NOMO-1 (cell line): ENCODE results near the gene VAV2.

Experiments
- DNase-seq, 2 experiments: peaks; one replicate each; lab custom pipeline; 2025; ENCODE audit not compliant: unreplicated experiment in 2 of 2; lab: John Stamatoyannopoulos, UW

The VAV2 gene

DNA sequence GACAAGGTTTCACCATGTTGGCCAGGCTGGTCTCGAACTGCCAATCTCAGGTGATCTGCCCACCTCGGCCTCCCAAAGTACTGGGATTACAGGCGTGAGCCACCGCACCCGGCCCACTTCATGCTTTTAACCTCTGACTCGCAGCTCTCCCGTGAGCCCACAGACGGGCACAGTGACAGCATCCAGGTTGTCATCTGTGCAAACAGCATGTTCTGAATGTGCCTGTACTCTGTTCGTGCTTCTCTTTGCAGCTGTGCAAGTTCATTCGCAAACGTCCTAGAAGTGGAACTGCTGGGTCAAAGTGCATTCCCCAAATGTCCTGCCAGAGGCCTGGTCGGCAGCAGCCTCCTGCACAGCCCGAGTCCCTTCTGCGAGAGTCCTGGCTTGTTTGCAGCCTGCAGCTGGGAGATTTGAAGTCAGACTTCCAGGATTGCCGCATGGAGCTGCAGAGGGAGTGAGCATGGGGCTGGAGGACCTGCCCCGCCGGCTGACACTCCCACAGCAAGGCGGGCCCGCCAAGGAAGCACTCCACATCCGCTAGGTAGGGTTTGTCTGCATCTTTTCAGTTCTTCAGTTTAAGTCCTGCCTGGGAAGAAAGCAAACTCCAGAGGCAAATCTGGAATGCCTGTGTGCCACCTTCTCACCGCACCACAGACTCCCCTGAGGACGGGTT, 36.6 kb upstream of the VAV2 start:
- DNase-seq: no peak

DNA sequence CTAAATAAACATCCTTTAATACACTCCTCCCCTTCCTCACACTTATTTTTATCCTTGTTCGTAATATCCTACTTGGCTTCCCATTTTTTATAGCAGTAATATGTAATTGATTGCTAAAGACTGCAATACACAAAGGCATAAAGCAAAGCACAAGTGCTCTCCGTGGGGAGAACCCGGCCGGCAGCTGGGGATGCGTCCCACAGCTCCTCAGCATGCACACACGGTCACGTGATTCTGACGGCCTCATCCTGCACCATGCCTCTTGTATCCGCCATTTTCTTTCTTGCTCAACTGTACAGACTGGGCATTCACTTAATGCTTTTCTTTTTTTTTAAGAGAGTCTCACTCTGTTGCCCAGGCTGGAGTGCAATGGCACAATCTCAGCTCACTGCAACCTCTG, 36.0 kb upstream of the VAV2 start:
- DNase-seq: no peak

DNA sequence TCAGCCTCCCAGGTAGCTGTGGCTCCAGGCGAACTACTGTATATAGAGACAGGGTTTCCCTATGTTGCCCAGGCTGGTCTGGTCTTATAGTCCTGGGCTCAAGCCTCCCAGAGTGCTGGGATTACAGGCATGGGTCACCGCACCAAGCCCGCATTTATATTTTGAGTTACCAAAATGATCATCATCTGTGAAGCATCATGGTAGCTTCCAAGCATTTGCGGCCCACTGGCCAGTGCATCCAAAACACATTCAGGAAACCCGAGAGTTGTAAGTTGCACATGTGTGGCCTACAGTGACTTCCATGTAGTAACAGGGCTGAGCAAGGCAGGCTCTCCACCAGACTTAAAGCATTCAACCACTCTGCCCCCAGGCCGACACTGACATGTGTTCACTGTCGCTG, 35.4 kb upstream of the VAV2 start:
- DNase-seq: no peak

DNA sequence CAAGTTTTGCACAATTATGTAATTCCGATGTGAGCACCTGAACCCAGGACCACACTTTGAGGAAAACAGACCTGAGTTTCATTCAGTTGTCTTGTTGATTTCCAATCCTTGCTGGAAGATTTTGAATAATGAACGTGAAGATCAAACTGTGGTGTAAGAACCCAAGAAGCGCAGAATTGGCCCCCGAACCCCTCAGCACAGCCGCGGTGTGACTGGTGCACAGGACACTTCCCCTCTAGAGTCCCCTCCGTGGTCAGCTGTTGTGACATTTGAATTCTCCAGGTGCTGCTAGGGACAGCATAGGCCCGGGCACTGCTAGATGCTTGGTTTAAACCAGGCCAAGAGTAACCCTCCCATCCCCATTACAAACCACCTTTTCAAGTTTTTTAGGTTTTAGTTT, 34.9 kb upstream of the VAV2 start:
- DNase-seq: no peak

DNA sequence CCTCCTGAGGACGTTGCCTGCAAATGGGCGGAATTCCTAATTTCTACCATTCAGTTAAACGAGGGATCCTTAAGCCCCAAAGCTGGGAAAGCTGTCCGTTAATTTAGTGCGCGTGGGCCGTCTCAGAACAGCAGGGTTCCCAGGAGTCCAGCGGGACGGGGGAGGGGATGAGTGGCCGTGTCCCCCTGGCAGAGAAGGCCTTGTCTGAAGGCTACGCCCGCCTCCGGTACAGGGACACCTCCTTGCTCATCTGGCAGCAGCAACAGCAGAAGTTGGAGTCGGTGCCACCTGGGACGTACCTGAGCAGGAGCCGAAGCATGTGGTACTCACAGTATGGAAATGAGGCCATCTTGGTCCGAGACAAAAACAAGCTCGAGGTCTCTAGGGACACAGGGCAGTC, 34.5 kb upstream of the VAV2 start:
- DNase-seq: no peak

DNA sequence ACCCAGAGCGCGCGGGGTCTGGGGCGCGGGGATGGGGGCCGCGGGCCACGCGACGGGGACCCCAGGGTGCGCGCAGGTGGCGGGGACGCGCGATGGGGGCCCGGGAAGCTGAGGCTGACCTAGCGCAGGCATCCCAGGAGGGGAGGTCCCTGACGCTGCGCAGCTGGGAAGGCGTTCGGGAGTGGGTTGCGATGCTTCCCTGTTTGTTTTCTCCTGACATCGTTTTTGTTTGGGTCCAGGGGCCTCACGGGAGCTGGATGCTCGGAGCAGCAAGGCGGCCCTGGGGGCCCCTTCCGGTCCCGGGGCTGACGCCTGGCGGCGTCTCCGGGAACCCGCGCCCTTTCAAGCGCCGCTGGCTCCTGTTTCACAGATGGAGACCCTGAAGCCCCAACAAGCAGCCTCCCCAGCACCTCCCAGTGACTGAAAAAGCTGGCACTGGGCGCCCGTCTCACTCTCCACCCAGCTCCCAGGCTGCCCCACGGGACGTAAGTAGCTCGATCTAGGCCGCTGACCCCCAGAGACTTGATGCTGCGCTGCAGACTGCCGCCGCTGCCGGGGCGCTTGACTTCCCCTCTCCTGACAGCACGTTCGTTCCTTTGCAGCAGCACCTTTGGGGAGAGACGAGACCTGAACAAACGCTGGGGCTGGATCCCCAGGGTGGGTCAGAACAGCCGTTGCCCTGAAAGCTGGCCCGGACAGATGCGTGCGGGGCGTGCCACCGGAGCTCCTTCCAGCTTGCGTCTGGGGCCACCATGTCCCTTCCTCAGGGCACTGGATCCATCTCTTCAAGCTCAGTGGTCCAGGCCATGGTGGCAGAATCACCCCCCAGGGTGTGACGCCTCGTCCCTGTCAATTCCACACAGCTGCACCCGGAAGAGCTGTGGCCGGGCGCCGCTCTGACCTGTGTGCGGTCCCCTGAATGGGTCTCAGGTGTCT, 33.8 kb upstream of the VAV2 start:
- peak; percentile 13 to 52 for DNase-seq

DNA sequence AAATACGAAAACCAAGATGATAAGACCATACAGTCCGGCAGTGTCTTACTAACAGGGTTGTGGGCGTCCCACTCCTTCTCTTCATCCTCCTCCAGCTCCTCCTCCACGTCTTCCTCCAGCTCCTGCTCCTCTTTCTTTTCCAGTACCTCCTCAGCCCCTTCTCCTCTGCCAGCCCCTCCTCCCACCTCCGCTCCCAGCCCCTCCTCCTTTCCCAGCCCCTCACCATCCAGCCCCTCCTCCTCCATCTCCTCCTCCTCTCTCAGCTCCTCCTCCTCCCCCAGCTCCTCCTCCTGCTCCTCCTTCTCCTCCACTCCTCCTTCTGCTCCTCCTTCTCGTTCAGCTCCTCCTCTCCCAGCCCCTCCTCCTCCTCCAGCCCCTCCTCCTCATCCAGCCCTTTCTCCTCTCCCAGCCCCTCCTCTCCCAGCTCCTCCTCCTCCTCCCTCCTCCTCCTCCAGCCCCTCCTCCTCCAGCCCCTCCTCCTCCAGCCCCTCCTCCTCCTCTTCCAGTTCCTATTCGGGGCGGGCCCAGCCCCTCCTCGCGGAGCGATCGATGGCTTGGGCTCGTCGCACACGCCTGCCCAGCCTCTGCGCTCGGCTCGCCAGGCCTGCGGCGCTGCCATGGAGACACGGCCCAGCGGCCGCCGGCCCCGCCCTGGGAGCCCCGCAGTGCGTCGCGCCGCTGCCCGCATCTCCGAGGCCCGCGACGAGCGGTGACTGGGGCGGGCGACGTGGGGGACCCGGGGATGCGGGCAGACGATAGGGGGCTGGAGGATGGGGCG, 32.9 kb upstream of the VAV2 start, which contains the start of gene BRD3OS:
Gene BRD3OS (plus strand): TSS at position 654 of the 778 bp plus-strand sequence. CDS start 1,267 bp downstream, outside the sequence.
- peak; percentile 95 to 96 for DNase-seq

DNA sequence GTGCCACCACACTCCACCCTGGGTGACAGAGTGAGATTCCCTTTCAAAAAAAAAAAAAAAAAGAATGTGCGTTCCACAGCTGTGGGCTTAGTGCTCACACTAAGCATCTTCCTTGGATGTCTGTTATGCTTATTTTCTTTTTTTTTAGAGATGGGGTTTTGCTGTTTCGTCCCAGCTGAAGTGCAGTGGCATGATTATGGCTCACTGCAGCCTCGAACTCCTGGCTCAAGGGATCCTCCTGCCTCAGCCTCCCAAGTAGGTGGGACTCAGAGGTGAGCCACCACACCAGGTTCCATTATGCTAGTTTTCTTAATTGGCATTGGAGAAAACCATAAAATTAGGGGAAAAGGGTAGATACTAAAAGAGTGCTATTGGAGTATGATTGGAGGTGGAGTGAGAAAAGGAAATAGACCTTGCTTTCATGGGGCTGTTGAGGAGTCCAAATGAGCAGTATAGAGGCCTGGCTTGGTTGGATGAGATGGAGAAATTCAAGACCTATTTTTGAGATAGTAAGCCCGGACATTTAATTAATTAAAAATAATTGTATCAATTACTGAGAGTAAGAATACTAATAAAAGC, 32.2 kb upstream of the VAV2 start:
- DNase-seq: no peak

DNA sequence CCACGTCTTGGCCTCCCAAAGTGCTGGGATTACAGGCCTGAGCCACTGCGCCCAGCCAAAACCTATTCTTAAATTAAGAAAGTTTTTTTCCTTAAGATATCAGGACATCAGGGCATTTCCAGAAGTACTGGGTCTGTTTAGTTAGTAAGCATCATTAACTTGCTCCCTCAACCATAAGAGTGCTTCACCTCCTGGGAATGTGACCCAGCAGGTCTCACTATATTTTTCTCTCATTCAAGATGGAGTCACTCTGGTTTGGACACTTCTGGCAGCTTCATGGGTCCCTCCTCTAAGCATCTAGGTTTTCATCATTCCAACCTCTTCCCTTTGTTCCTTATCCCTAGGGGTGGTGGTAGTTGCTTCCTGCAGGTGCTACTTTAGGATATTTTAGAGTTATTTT, 22.8 kb upstream of the VAV2 start:
- DNase-seq: no peak

DNA sequence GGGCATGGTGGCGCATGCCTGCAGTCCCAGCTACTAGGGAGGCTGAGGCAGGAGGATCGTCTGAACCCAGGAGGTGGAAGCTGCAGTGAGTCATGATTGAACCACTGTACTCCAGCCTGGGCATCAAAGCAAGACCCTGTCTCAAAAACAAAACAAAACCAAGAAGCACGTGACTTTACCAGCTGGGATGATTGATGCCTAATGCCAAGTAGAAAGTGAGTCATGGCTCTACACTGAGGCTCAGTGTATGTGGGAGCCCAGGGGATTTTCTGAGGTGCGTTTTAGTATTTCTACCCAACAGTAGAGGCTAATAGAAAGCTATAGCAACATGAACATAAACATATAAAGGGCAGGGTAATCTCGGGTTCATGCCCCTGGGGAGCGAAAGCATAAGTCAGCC, 19.3 kb upstream of the VAV2 start:
- no peak for DNase-seq

DNA sequence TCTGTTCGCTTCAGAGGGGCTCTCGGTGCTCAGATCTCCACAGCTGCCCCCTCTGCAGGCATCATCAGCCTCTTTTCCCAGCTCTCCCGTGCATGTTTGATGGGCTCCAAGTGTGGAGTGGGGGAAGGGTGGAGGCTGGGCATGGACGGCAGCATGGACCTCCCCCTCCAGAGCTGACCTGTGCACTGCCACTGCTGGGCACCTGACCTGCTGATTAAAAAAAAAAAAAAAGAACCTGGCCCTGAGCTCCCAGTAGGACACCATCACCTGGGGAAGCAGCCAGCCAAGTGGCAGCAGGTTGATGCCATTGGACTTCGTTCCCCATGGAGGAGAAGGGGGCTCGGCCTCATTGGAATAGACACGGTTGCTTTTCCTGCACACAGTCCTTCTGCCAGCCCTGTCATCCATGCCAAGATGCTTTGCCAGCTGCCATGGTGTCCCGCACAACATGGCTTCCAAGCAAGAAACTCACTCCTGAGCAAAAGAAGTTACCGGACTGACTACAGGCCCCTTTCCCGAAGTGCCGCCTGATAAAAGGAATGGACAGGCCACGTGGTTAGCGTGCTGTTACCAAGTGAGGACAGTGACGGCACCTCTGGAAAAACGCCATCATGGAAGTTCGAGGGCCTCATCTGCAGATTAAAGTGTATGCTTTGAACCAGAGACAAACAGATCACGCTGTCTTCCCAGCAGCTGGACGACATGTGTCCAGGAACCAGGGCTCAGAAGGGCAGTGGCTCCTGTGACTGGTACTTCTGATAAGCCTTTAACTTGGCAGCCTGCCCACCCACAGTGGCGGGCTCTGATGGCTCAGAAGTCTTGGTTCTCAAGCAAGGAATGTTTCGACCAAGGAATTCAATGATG, 18.4 kb upstream of the VAV2 start:
- DNase-seq: no peak

DNA sequence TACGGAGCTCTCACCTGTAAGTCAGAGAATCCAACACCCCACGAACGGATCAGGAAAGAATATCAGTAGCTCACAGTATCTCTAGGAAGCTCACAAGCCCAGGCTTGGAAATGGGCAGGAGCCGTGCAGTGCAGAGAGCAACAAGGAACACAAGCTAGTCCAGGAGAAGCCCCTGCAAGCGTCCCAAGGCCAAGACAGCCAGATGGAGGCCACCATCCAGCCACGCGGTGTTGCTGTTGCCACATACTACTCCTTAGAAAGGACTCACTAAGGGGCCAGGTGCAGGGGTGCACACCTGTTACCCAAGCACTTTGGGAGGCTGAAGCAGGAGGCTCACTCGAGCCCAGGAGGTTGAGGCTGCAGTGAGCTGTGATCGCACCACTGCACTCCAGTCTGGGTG, 15.4 kb upstream of the VAV2 start:
- DNase-seq: no peak

DNA sequence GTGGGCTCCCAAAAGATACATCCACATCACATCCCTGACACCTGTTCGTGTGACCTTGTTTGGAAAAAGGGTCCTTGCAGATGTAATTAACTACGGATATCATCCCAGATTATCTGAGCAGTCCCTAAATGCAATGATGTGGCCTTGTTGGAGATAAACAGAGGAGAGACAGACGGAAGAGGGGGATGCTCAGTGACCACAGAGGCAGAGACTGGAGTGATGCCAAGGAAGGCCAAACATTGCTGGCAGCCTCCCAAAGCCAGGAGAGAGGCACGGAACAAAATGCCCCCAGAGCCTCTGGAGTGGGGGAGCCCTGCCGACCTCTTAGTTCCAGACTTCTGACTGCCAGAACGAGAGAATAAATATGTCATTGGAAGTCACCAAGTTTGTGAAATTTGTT, 15.0 kb upstream of the VAV2 start:
- DNase-seq: no peak

DNA sequence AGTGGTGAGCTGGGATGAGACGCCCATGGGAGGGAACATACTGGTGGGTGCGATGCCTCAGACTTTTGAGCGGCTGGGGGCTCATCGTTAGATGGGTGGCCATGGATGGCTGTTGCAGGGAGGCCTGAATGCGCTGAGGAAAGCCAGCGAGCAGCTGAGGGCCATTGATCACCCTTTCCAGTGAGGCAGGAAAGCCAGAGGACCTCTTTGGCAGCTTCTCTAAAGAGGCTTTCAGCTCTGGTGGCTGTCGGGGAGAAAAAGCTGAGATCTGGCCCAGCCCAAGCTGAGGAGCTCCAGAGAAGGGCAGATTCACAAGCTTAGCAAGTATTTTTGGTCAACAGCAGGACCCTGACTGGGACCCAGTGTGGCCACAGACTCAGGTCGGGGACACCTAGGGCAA, 13.3 kb upstream of the VAV2 start:
- DNase-seq: no peak

DNA sequence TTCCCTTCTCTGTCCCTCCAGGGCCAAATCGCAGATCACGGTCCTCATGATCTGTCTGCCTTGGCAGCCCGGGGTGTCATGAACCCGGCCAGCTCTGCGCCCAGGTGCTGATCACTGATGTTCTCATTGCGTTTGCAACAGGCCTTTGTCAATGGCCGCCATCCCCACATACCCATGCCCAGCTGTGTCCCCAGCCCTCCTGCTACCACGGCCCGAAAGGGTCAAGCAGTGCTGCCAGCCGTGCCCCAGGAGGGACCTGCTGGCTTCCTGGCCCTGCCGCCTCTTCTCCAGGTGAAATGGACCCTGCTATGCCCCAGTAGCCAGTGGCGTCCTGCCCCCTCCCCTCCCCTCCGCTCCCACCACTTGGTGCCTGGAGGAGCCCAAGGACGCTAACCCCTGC, 12.8 kb upstream of the VAV2 start:
- DNase-seq: no peak

DNA sequence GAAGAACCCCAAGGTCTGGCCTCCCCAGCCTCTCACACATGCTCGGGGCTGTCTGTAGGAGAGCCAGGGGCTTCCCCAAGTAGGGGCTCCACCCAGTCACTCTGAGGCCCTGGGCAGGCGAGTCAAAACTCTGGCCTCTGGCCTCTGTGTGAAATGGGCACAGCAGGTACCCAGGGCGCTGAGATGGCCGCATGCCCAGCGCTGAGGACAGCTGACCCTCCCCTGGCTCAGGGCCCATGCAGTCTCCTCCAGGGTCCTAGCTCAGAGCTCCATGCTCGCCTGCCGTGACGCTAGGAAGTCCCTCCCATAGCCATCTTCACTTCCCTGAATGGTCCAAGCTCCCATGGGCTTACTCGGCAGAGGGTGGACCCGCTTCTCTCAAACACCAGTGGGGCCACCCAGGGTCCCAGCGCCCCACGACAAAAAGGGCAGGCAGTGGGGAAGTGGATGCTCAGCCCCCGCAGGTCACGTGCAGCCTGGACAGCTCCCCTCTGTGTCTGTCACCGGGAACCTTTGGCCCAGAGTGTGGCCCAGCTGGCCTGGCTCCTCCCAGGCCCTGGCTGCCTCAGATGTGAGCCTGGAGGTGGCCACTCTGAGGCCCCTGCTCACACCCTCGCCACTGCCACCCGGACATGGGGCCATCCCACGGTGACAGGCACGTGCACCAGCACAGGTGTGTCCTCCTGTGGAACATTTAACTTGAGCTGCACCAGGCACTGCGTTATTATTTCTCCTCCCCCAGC, 12.2 kb upstream of the VAV2 start:
- DNase-seq: no peak

DNA sequence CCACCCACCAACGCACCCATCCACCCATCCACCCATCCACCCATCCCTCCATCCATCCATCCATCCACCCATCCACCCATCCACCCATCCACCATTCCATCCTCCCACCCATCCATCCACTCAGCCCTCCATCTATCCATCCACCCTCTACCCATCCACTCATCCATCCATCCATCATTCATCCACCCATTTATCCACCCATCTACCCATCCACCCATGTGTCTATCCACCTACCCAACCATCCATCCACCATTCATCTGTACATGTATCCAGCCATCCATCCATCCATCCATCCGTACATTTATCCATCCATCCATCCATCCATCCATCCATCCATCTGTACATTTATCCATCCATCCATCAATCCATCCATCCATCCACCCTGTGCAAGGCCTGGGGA, 11.1 kb upstream of the VAV2 start:
- DNase-seq: no peak

DNA sequence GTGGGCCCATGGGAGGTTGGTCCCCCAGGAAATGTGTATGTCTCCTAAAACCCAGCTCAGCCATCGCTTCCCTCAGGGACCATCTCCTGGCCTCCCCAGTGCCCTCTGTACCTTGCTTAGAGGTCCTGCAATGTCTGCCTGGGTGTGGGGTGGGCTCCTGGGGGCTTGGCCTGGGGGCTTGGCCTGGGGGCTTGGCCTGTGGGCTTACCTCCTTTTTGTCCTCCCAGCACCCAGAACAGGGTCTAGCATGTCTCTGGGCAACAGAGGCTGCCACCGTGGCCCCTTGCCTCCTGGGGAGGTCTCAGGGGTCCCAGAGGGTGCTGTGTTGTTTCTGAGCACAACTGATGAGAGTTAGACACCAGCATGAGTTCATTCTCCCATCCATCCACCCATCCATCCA, 10.7 kb upstream of the VAV2 start:
- DNase-seq: no peak

DNA sequence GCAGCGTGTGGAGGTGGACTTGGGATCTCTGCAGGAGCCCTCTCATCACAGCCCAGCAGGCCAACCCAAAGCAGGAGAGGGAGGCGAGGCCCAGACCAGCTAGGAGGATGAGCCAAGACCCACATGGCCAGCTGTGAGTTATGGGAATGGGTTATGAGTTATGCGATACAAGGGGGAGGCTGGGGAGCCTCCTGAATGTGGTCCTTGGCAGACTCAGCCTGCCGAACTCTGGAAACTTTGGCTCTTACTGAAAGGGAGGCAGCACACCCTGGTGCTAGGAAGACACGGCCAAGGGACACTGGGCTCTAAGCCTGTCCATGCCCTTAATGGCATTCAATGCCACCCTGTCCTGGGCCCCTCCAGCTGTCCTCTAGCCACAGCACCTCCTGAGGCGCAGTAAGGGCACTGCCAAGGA, 7.7 kb upstream of the VAV2 start:
- no peak for DNase-seq
